ENCODE measurements around the gene PSKH1. TPM values are rescaled to one million over a fixed set of nuclear protein-coding genes. Genes with fewer than 3 reads are reported as not detected.

PSKH1 gene
- total and polyA plus RNA-seq, 10 of the 15 experiments (the other 5 are each of a cell fraction or from before 2014, with no cell fraction given) = 0.63 to 20.4 (median 7.8) TPM

DNA sequence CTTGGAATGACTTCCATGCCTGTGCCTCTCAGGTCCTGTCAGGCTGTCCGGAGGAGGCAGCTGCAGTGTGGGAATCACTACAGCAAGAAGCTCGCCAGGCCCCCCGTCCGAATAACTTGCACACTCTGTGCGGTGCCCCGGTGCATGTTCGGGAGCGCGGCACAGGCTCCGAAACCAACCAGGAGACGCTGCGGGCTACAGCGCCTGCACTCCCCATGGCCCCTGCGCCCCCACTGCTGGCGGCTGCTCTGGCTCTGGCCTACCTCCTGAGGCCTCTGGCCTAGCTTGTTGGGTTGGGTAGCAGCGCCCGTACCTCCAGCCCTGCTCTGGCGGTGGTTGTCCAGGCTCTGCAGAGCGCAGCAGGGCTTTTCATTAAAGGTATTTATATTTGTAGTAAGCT lies 7.1 kb upstream of the PSKH1 start:
- H3K9me3 ChIP-seq (replicated peaks; ENCODE audit: control insufficient read depth, insufficient read depth, low read length) = no peaks in the 10 kb centered on the region
- H3K79me2 ChIP-seq (ENCODE audit: control insufficient read depth, insufficient read depth, low read length) = no peaks in the 10 kb centered on the region
- ATAC-seq (no peak), FAIRE-seq (no peak), DNase-seq (ENCODE audit: low read depth, low spot score) (no peak)
- in situ Hi-C loops (cut with MboI) = no loop called here
- H3K4me3 ChIP-seq = no peak overlapping the region
- no peak overlapping the region for H3K9ac ChIP-seq (ENCODE audit: control insufficient read depth, insufficient read depth, low read length)
- ChIA-PET CTCF (interaction anchor here (1.1 to 5.6 kb wide), 3 partner anchors 11 to 155 kb away, joined by 4 to 39 read pairs (median 5); partner anchors contain the start of gene EDC4), SMC1A (ENCODE audit: uncharacterized antibody, unreplicated experiment) (no interaction called here), RAD21 (ENCODE audit: unreplicated experiment) (interaction anchor here (1.1 kb wide), 1 partner anchor 11 kb away, joined by 3 read pairs; no protein-coding TSS in a partner anchor), POLR2A (no interaction called here)
- H3K27me3 ChIP-seq (replicated peaks in 1 of 2; ENCODE audit: control insufficient read depth in 2 of 2, insufficient read depth in 2 of 2, low read length in 1 of 2) = no peaks in the 10 kb centered on the region
- BruUV-seq (replicated peaks) = no TSS peak
- intact Hi-C loops (cut with micrococcal nuclease; ENCODE audit: unreplicated experiment) = no loop called here
- no peak overlapping the region for H2AFZ ChIP-seq (ENCODE audit: control insufficient read depth, low read depth, low read length)
- WGBS (ENCODE audit: insufficient coverage, insufficient replicate concordance, low lambda C conversion rate, missing lambda C conversion rate) = over 99% methylated on average over 19 of the region's 19 CpGs
- H3K27ac ChIP-seq (ENCODE audit: control insufficient read depth, insufficient read depth) = no peak overlapping the region
- no peaks in the 10 kb centered on the region for H4K20me1 ChIP-seq (ENCODE audit: control insufficient read depth, insufficient read depth)
- H3K4me2 ChIP-seq (ENCODE audit: control insufficient read depth, insufficient read depth) = no peak overlapping the region
- no peaks in the 10 kb centered on the region for H3K4me1 ChIP-seq (ENCODE audit: control insufficient read depth, insufficient read depth, low read length)
- H3K36me3 ChIP-seq (ENCODE audit: control insufficient read depth in 2 of 2, insufficient read depth in 2 of 2, low read length in 1 of 2) = peaks cover 9 to 29% of the 10 kb centered on the region in 2 experiments; a peak in 3 of 4 replicates
- TF ChIP-seq SREBF1 (IDR thresholded peaks at IDR 0.05; ENCODE audit: low read length) (no peak), CEBPB (IDR thresholded peaks at IDR 0.05; ENCODE audit: borderline replicate concordance in 1 of 2, low read depth in 2 of 2, low read length in 2 of 2) (no peak), ETV6 (conservative IDR thresholded peaks at IDR 0.05 in 1 of 2, IDR thresholded peaks at IDR 0.05 in 1 of 2; ENCODE audit: borderline replicate concordance in 1 of 2, low read depth in 1 of 2) (no peak), CBX5 (IDR thresholded peaks at IDR 0.05; ENCODE audit: low read depth) (no peak), CREM (IDR thresholded peaks at IDR 0.05; ENCODE audit: low read depth) (no peak), KDM1A (IDR thresholded peaks at IDR 0.05; ENCODE audit: borderline replicate concordance) (no peak), NFYB (IDR thresholded peaks at IDR 0.05; ENCODE audit: insufficient read depth, low read depth, low read length) (no peak), SIX5 (IDR thresholded peaks at IDR 0.05; ENCODE audit: low read depth, low read length, severe bottlenecking) (no peak), MEF2A (IDR thresholded peaks at IDR 0.05; ENCODE audit: insufficient read depth, low read depth, low read length) (no peak), ZSCAN29 (IDR thresholded peaks at IDR 0.05) (no peak), HDAC2 (IDR thresholded peaks at IDR 0.05) (no peak), SRF (IDR thresholded peaks at IDR 0.05; ENCODE audit: low read depth in 2 of 2, low read length in 2 of 2) (no peak)
- TF ChIP-seq, protein P1, sequence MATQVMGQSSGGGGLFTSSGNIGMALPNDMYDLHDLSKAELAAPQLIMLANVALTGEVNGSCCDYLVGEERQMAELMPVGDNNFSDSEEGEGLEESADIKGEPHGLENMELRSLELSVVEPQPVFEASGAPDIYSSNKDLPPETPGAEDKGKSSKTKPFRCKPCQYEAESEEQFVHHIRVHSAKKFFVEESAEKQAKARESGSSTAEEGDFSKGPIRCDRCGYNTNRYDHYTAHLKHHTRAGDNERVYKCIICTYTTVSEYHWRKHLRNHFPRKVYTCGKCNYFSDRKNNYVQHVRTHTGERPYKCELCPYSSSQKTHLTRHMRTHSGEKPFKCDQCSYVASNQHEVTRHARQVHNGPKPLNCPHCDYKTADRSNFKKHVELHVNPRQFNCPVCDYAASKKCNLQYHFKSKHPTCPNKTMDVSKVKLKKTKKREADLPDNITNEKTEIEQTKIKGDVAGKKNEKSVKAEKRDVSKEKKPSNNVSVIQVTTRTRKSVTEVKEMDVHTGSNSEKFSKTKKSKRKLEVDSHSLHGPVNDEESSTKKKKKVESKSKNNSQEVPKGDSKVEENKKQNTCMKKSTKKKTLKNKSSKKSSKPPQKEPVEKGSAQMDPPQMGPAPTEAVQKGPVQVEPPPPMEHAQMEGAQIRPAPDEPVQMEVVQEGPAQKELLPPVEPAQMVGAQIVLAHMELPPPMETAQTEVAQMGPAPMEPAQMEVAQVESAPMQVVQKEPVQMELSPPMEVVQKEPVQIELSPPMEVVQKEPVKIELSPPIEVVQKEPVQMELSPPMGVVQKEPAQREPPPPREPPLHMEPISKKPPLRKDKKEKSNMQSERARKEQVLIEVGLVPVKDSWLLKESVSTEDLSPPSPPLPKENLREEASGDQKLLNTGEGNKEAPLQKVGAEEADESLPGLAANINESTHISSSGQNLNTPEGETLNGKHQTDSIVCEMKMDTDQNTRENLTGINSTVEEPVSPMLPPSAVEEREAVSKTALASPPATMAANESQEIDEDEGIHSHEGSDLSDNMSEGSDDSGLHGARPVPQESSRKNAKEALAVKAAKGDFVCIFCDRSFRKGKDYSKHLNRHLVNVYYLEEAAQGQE (IDR thresholded peaks at IDR 0.05; ENCODE audit: low read depth, low read length) = no peak
- TF ChIP-seq, protein P2, sequence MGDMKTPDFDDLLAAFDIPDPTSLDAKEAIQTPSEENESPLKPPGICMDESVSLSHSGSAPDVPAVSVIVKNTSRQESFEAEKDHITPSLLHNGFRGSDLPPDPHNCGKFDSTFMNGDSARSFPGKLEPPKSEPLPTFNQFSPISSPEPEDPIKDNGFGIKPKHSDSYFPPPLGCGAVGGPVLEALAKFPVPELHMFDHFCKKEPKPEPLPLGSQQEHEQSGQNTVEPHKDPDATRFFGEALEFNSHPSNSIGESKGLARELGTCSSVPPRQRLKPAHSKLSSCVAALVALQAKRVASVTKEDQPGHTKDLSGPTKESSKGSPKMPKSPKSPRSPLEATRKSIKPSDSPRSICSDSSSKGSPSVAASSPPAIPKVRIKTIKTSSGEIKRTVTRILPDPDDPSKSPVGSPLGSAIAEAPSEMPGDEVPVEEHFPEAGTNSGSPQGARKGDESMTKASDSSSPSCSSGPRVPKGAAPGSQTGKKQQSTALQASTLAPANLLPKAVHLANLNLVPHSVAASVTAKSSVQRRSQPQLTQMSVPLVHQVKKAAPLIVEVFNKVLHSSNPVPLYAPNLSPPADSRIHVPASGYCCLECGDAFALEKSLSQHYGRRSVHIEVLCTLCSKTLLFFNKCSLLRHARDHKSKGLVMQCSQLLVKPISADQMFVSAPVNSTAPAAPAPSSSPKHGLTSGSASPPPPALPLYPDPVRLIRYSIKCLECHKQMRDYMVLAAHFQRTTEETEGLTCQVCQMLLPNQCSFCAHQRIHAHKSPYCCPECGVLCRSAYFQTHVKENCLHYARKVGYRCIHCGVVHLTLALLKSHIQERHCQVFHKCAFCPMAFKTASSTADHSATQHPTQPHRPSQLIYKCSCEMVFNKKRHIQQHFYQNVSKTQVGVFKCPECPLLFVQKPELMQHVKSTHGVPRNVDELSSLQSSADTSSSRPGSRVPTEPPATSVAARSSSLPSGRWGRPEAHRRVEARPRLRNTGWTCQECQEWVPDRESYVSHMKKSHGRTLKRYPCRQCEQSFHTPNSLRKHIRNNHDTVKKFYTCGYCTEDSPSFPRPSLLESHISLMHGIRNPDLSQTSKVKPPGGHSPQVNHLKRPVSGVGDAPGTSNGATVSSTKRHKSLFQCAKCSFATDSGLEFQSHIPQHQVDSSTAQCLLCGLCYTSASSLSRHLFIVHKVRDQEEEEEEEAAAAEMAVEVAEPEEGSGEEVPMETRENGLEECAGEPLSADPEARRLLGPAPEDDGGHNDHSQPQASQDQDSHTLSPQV (IDR thresholded peaks at IDR 0.05) = no peak
- TF ChIP-seq, protein P3, sequence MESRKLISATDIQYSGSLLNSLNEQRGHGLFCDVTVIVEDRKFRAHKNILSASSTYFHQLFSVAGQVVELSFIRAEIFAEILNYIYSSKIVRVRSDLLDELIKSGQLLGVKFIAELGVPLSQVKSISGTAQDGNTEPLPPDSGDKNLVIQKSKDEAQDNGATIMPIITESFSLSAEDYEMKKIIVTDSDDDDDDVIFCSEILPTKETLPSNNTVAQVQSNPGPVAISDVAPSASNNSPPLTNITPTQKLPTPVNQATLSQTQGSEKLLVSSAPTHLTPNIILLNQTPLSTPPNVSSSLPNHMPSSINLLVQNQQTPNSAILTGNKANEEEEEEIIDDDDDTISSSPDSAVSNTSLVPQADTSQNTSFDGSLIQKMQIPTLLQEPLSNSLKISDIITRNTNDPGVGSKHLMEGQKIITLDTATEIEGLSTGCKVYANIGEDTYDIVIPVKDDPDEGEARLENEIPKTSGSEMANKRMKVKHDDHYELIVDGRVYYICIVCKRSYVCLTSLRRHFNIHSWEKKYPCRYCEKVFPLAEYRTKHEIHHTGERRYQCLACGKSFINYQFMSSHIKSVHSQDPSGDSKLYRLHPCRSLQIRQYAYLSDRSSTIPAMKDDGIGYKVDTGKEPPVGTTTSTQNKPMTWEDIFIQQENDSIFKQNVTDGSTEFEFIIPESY (IDR thresholded peaks at IDR 0.05) = no peak
